ENCODE results near the gene DNAJC10.
"Not testable (repeated sequence)": the region's sequence is repeated elsewhere in the genome, so short reads cannot be mapped to it uniquely, and the experiment has no call there.

Gene DNAJC10
- 102 to 263 (median 209) reads per million in 18 experiments for total RNA-seq

GRCh38 chr2:182715892-182716649, at the start of gene DNAJC10:
TSS of gene DNAJC10 (plus strand) at chr2:182716257. CDS start at chr2:182718087, 1,830 bp downstream.
- peak; percentile 92 to 95 for DNase-seq

GRCh38 chr2:182666674-182667314, 49.3 kb upstream of the DNAJC10 start:
- DNase-seq, result peak; percentile 24 to 38

- no peak for DNase-seq
These were observed 48.8 kb upstream of the DNAJC10 start for GRCh38 chr2:182667315-182667695.

GRCh38 chr2:182668671-182669070, 47.4 kb upstream of the DNAJC10 start:
- no peak for DNase-seq

- no peak for DNase-seq
These were observed 43.4 kb upstream of the DNAJC10 start for GRCh38 chr2:182672466-182673165.

- DNase-seq, result no peak
These were observed 35.2 kb upstream of the DNAJC10 start for GRCh38 chr2:182680837-182681236.

- no peak for DNase-seq
These were observed 33.8 kb upstream of the DNAJC10 start for GRCh38 chr2:182682210-182682609.

- DNase-seq, result no peak
These were observed 30.5 kb upstream of the DNAJC10 start for GRCh38 chr2:182685559-182685958.

- DNase-seq, result not testable (repeated sequence)
These were observed 29.3 kb upstream of the DNAJC10 start for GRCh38 chr2:182686763-182687162.

- no peak for DNase-seq
These were observed 21.9 kb upstream of the DNAJC10 start for GRCh38 chr2:182694189-182694588.

- no peak for DNase-seq
These were observed 20.3 kb upstream of the DNAJC10 start for GRCh38 chr2:182695776-182696175.

- no peak for DNase-seq
These were observed 17.4 kb upstream of the DNAJC10 start for GRCh38 chr2:182698671-182699070.

- DNase-seq, result no peak
These were observed 10.3 kb upstream of the DNAJC10 start for GRCh38 chr2:182705761-182706160.

GRCh38 chr2:182706751-182707150, 9.3 kb upstream of the DNAJC10 start:
- DNase-seq, result no peak

GRCh38 chr2:182713601-182714000, 2.5 kb upstream of the DNAJC10 start:
- peak; percentile 73 to 89 for DNase-seq

GRCh38 chr2:182715121-182715891, 751 bp upstream of the DNAJC10 start:
- DNase-seq, result peak; percentile 41 to 75

GRCh38 chr2:182716650-182716979, 558 bp downstream of the DNAJC10 start:
- no peak for DNase-seq

GRCh38 chr2:182717416-182717815, 1.4 kb downstream of the DNAJC10 start:
- no peak for DNase-seq

- no peak for DNase-seq
These were observed 1.8 kb downstream of the DNAJC10 start for GRCh38 chr2:182717816-182718215.

- DNase-seq, result no peak
These were observed 2.4 kb downstream of the DNAJC10 start for GRCh38 chr2:182718459-182718858.

- DNase-seq, result not testable (repeated sequence)
These were observed 3.1 kb downstream of the DNAJC10 start for GRCh38 chr2:182719116-182719515.

- no peak for DNase-seq
These were observed 8.6 kb downstream of the DNAJC10 start for GRCh38 chr2:182724656-182725055.

- no peak for DNase-seq
These were observed 10.4 kb downstream of the DNAJC10 start for GRCh38 chr2:182726473-182726872.

Measured in inflammatory macrophage (primary cell).